HG02571 (cell line): ENCODE measurements around the gene CINP.
"Not testable (repeated sequence)": the region's sequence is repeated elsewhere in the genome, so short reads cannot be mapped to it uniquely, and the experiment has no call there.

ENCODE experiments used
- ATAC-seq: cut with Tn5 transposase; IDR thresholded peaks from one replicate; pipeline ENCODE4 v1.9.1; 2021; ENCODE audit warnings: mild to moderate bottlenecking, moderate library complexity; ENCODE audit not compliant: unreplicated experiment

The CINP gene

GRCh38 chr14:102356280-102356679, 6.4 kb downstream of the CINP start:
- ATAC-seq = no peak

GRCh38 chr14:102353126-102353619, 9.5 kb downstream of the CINP start:
- no peak for ATAC-seq

- ATAC-seq = no peak
Measured at GRCh38 chr14:102352213-102352612, 10.5 kb downstream of the CINP start.

- not testable (repeated sequence) for ATAC-seq
Measured at GRCh38 chr14:102351593-102351992, 11.1 kb downstream of the CINP start.

GRCh38 chr14:102351023-102351422, 11.7 kb downstream of the CINP start:
- ATAC-seq = no peak

GRCh38 chr14:102348376-102348775, 14.3 kb downstream of the CINP start:
- ATAC-seq = no peak

- no peak for ATAC-seq
Measured at GRCh38 chr14:102346645-102347044, 16.0 kb downstream of the CINP start.

- ATAC-seq = no peak
Measured at GRCh38 chr14:102345232-102345631, 17.5 kb downstream of the CINP start.

- ATAC-seq = no peak
Measured at GRCh38 chr14:102344485-102344884, 18.2 kb downstream of the CINP start.

GRCh38 chr14:102344084-102344483, 18.6 kb downstream of the CINP start:
- no peak for ATAC-seq

GRCh38 chr14:102342238-102342637, 20.5 kb downstream of the CINP start:
- no peak for ATAC-seq

GRCh38 chr14:102341566-102341965, 21.1 kb downstream of the CINP start:
- ATAC-seq = no peak

- ATAC-seq = no peak
Measured at GRCh38 chr14:102338724-102339123, 24.0 kb downstream of the CINP start.

- no peak for ATAC-seq
Measured at GRCh38 chr14:102335163-102335562, 27.5 kb downstream of the CINP start.

- ATAC-seq = no peak
Measured at GRCh38 chr14:102333795-102334705, 28.6 kb downstream of the CINP start.

GRCh38 chr14:102333390-102333789, 29.3 kb downstream of the CINP start:
- ATAC-seq = no peak

- no peak for ATAC-seq
Measured at GRCh38 chr14:102330806-102331205, 31.9 kb downstream of the CINP start.

- ATAC-seq = not testable (repeated sequence)
Measured at GRCh38 chr14:102329381-102329780, 33.3 kb downstream of the CINP start.

- no peak for ATAC-seq
Measured at GRCh38 chr14:102326583-102326982, 36.1 kb downstream of the CINP start.

- ATAC-seq = no peak
Measured at GRCh38 chr14:102325791-102326345, 36.8 kb downstream of the CINP start.

- ATAC-seq = no peak
Measured at GRCh38 chr14:102323102-102323501, 39.6 kb downstream of the CINP start.
